Kidney tubule cell (primary cell): ENCODE data around the gene TRIO.

Source experiments
- DNase-seq: peaks from one replicate; pipeline ENCODE4 v3.0.0-alpha.2; 2018; ENCODE audit warnings: low spot score

Gene TRIO

GRCh38 chr5:14438195-14438606, 295.1 kb downstream of the TRIO start:
- DNase-seq, result no peak

GRCh38 chr5:14439087-14439871, 296.1 kb downstream of the TRIO start:
- no peak for DNase-seq

GRCh38 chr5:14440223-14440581, 297.1 kb downstream of the TRIO start:
- DNase-seq, result no peak

GRCh38 chr5:14440582-14441431, 297.7 kb downstream of the TRIO start:
- peak; percentile 62 for DNase-seq

GRCh38 chr5:14441641-14442040, 298.5 kb downstream of the TRIO start:
- no peak for DNase-seq

- no peak for DNase-seq
Observed at GRCh38 chr5:14442536-14442935, 299.4 kb downstream of the TRIO start.

- DNase-seq, result no peak
Observed at GRCh38 chr5:14443671-14444093, 300.5 kb downstream of the TRIO start.

- DNase-seq, result no peak
Observed at GRCh38 chr5:14444161-14444560, 301.0 kb downstream of the TRIO start.

DNA sequence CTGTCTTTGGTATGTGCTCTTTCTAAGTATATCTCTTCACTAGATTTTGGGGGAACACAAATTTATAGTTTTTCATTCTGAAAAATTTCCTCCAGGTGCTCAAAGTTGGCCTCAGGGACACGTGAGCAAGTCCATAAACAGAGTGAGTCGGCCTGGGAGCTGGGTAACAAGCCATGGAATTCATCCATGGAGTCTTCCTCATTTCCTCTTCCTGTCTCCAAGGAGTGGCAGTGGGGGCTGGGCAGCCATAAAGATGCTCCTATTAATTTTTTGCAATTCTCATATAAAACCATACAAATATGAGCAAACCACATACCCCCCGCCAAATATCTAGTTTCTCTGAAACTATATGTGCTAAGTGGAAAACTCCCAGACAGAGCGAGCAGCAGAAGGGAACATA, 301.9 kb downstream of the TRIO start:
- DNase-seq, result peak; percentile 73

GRCh38 chr5:14445576-14446290, 302.6 kb downstream of the TRIO start:
- no peak for DNase-seq

- DNase-seq, result peak; percentile 75
Observed at GRCh38 chr5:14447958-14448911, 305.1 kb downstream of the TRIO start.

DNA sequence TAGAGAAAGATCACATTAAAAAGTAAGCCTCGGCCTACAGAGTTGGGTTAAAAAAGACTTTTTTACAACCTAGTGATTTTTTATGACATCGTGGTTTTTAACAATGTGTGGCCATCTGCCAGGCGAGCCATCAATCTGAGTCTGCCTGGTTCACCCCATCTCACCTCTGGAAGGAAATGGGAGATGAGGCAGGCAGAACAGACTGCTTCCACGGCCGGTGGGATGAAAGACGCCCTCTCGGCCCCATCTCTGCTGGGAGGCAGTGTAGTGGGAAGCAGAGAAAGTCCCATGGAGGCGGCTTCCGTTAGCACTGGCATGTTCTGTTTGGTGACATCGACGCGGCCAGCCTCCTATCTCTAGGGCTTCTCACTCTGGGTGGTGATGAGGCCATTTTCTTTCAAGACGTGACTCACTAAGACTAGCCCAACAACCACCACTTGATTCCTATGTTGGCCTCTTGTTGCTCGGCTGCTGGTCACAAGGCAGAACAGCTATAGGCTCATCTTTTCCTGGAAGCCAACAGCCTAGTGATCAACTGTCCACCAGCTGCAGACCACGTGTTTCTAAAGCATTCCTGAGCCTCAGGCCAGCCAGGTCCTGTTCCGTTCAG, 306.0 kb downstream of the TRIO start:
- peak; percentile 81 for DNase-seq

DNA sequence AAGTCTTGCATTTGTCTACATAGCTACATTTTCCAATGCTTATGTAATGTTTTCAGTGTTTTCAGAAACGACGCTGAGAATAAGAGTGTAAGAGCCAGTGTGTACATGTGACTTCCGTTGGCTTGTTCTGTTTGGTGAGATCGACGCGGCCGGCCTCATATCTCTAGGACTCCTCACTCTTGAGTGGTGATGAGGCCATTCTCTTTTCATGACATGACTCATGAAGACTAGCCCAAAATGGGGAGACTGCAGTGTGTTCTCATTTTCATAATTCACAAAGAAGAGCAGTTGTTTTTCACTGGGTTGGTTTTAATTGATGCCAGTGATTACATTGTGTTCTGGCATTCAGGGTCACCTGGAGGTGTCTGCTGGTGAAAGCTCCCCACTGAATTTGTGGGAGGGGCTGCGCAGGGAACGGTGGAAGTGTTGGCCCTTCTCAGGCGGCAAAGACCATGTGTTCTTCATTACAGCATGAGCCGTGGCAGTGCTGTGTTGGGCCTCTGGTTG, 306.9 kb downstream of the TRIO start:
- no peak for DNase-seq

DNA sequence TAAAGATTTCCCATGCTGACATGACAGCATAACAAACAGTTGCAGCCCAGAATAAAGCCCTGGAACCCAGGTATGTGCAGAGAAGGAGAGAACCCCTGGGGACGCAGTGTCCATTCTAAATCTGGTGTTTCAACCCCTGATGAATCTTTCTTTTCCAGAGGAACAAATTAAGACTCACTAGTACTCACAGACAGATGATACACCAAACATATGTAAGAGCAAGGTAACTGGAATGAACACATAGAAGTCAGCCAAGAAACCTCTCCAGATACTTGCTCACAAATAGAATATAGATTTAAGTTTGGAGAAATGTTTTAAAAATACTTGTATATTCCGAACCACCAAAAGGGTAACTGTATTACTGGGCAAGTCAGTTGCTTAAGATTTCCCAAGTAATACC, 307.6 kb downstream of the TRIO start:
- no peak for DNase-seq

GRCh38 chr5:14451871-14452270, 308.7 kb downstream of the TRIO start:
- DNase-seq, result no peak

GRCh38 chr5:14452685-14453454, 309.7 kb downstream of the TRIO start:
- DNase-seq, result no peak

GRCh38 chr5:14453481-14453880, 310.3 kb downstream of the TRIO start:
- no peak for DNase-seq

GRCh38 chr5:14455814-14456321, 312.7 kb downstream of the TRIO start:
- DNase-seq, result no peak

- DNase-seq, result peak; percentile 36
Observed at GRCh38 chr5:14457476-14457875, 314.3 kb downstream of the TRIO start.

DNA sequence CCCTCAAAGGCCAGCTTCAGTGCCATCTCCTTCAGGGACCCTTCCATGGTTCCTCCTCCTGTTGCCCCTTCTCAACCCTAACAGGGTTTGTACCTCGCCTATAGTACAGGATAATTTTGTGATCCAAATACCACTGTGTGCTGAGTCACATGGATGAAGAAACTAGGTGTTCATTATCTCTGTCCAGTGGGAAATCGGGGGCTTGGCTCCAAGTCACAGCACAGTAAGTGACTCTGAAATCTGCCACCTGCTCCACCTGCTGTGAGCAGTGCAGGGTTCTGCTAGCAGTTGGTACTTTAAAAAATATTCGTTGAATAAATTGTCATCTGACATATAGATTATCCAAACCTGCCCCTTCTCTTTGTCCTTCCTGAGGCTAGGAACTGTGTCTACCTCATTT, 315.3 kb downstream of the TRIO start:
- DNase-seq, result no peak
